Heart right ventricle (tissue), 16 donors: ENCODE data around the gene DLG4. TPM values are rescaled to one million over a fixed set of nuclear protein-coding genes. Genes with fewer than 3 reads are reported as not detected.

Source experiments
- ATAC-seq, 8 donors: fragments of 200-7000 bp; cut with Tn5 transposase; one replicate each; pipeline ENCODE4 v1.9.1; 2020; ENCODE audit warnings: mild to moderate bottlenecking in 8 of 8, moderate library complexity in 8 of 8, moderate number of reproducible peaks in 1 of 8
- DNase-seq, 2 donors: peaks; one replicate each; pipeline ENCODE4 v3.0.0-alpha.2; 2020
- H3K27ac ChIP-seq, 10 donors: fragments of 200-600 bp; sonication (generic) in 2 of 10; one replicate each; pipeline versions ENCODE4 v1.5.0 to v1.8.0; 2020 to 2022; ENCODE audit warnings: mild to moderate bottlenecking in 3 of 10
- H3K27me3 ChIP-seq, 7 donors: fragments of 200-600 bp; one replicate each; pipeline ENCODE4 v1.8.0; 2021 to 2022; ENCODE audit warnings: mild to moderate bottlenecking in 2 of 7
- H3K36me3 ChIP-seq, 9 donors: fragments of 200-600 bp; sonication (generic) in 1 of 9; one replicate each; pipeline versions ENCODE4 v1.5.0 to v1.8.0; 2020 to 2022; ENCODE audit warnings: mild to moderate bottlenecking in 2 of 9
- H3K4me1 ChIP-seq, 9 donors: fragments of 200-600 bp; sonication (generic) in 1 of 9; one replicate each; pipeline versions ENCODE4 v1.5.0 to v1.8.0; 2020 to 2022; ENCODE audit warnings: mild to moderate bottlenecking in 4 of 9
- H3K4me3 ChIP-seq, 10 donors: fragments of 200-600 bp; sonication (generic) in 2 of 10; one replicate each; pipeline versions ENCODE4 v1.5.0 to v1.8.0; 2020 to 2022; ENCODE audit warnings: mild to moderate bottlenecking in 7 of 10, moderate library complexity in 2 of 10
- H3K9me3 ChIP-seq, 11 donors: fragments of 200-600 bp in 10 of 11; sonication (generic) in 2 of 11; one replicate each; pipeline versions ENCODE4 v1.5.0 to v1.8.0; 2013 to 2022; ENCODE audit warnings: mild to moderate bottlenecking in 2 of 11, control low read depth in 1 of 11, moderate library complexity in 1 of 11
- WGBS, 2 donors: extraction: QIAGEN DNeasy Blood & Tissue Kit; methylation state at CpG; one replicate each; pipeline ENCODE4 v1.1.7; 2013; ENCODE audit warnings: inconsistent platforms in 1 of 2; 5-methylcytosine and 5-hydroxymethylcytosine counted together
- intact Hi-C, 10 donors: fragments of 100-400 bp; cut with DNase I; formaldehyde crosslinking; loops; one replicate each; pipeline versions ENCODE4 v1.11.1 to v1.14.2; 2022
- polyA plus RNA-seq, 2 donors: library from polyadenylated mRNA; stranded (reverse); fragments of 200-250 nt; gene quantifications; one replicate each; pipeline ENCODE4 v1.2.3, GENCODE V29; 2013
- total RNA-seq, 10 donors: library from RNA; stranded (reverse); fragmentation: NEBNext Ultra II Directional in 3 of 10; extraction: Animal tissue kit (Norgen Biotek cat#: 25700) in 3 of 10; gene quantifications; one replicate each; pipeline versions ENCODE4 v1.2.1 to v1.2.4, GENCODE V29; 2021 to 2023
- TF ChIP-seq, protein P1 (sequence below), 9 donors: fragments of 200-600 bp; sonication (generic) in 2 of 9; IDR thresholded peaks; one replicate each; pipeline versions ENCODE4 v1.5.0 to v1.8.0; 2021 to 2022; ENCODE audit warnings: antibody characterized with exemption in 9 of 9, mild to moderate bottlenecking in 5 of 9, moderate library complexity in 1 of 9
- donor health status: Arrhythmogenic right ventricular cardiomyopathy.
- donor health status: ischemic (EF 13 %, LVEDD 7.1; RV severe dilation, severe dysfunction).
- donor health status: healthy with polysubstance abuse.
- donor health status: DM: no; HTN: yes; CAD: no.
- donor health status: DM: no; HTN: no; CAD: no.
- donor health status: ischemic (EF 25% LVEDD 6.9; RV normal size, moderate dysfunction).
- donor health status: ischemic (EF 25% LVEDD 5.7; RV mildly dilated, moderate dysfunction).
- donor health status: healthy.
- donor health status: DM: yes; HTN: yes; CAD: no.
- donor health status: Ischemic cardiomyopathy.
- donor health status: ischemic (EF 35%, LVEDD 5.7; RV mildly dilated, moderate dysfunction).
- donor health status: nonischemic (EF 11% LVEDD 7.7; RV severe dilation, severe dysfunction).
- donor health status: DM: yes; HTN: yes; CAD: no.
- donor health status: PGD.
- donor health status: ischemic (EF 29% LVEDD 5.4; RV normal size, mild dysfunction).
- donor health status: nonischemic (EF 23%, LVEDD 6.1; RV moderate dilation, normal function).

Gene DLG4
- total and polyA plus RNA-seq, 12 donors, result 5.4 to 27.8 (median 16.7) TPM

DNA sequence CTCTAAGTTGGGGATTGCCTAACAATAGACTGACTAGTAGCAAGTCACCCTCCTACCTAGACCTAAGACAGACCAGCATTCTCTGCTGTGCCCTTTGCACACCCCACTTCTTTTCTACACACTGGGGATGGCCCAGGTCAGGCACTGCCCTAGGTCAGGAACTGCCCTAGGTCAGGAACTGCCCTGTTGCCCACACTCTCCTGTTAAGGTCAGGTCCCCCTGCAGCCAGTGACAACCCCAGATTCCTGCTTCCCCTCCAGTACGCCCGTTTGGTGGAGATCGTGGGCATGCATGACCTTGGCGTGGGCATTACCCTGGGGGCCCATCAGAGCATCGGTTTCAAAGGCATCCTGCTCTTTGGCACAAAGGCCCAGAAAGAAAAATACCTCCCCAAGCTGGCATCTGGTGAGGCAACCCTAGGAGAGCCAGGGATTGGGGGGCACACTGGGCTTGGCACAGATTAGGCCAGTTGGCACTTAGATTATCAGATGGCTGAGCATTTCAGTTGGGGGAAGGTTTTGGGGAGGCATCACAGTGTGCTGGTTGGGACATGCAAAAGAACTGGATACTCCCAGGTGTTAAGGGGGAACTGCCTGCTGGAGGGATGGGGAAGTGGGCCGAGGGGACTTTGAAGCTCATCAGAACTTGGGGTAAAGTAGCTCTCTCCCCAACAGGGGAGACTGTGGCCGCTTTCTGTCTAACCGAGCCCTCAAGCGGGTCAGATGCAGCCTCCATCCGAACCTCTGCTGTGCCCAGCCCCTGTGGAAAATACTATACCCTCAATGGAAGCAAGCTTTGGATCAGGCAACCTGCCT, 1.8 kb upstream of the DLG4 start:
- WGBS, 2 donors, result 67 to 72% methylated on average over 10 of the region's 10 CpGs
- Histone ChIP-seq H3K27ac (peak overlapping the region in 9 of 10 donors; percentile 96 to 100 (median 98)), H3K4me3 (peak overlapping the region in 9 of 10 donors; percentile 63 to 99 (median 87)), H3K9me3 (no peaks in the 10 kb centered on the region), H3K4me1 (peaks cover 16 to 82% (median 45%) of the 10 kb centered on the region in 9 donors), H3K27me3 (no peaks in the 10 kb centered on the region), H3K36me3 (peaks cover 0 to 58% (median 17%) of the 10 kb centered on the region in 9 donors)
- no peak for DNase-seq
- ATAC-seq, result no peak
- intact Hi-C loops, result no loop called here
- TF ChIP-seq, protein P1, sequence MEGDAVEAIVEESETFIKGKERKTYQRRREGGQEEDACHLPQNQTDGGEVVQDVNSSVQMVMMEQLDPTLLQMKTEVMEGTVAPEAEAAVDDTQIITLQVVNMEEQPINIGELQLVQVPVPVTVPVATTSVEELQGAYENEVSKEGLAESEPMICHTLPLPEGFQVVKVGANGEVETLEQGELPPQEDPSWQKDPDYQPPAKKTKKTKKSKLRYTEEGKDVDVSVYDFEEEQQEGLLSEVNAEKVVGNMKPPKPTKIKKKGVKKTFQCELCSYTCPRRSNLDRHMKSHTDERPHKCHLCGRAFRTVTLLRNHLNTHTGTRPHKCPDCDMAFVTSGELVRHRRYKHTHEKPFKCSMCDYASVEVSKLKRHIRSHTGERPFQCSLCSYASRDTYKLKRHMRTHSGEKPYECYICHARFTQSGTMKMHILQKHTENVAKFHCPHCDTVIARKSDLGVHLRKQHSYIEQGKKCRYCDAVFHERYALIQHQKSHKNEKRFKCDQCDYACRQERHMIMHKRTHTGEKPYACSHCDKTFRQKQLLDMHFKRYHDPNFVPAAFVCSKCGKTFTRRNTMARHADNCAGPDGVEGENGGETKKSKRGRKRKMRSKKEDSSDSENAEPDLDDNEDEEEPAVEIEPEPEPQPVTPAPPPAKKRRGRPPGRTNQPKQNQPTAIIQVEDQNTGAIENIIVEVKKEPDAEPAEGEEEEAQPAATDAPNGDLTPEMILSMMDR (IDR thresholded peaks at IDR 0.05), result no peak

DNA sequence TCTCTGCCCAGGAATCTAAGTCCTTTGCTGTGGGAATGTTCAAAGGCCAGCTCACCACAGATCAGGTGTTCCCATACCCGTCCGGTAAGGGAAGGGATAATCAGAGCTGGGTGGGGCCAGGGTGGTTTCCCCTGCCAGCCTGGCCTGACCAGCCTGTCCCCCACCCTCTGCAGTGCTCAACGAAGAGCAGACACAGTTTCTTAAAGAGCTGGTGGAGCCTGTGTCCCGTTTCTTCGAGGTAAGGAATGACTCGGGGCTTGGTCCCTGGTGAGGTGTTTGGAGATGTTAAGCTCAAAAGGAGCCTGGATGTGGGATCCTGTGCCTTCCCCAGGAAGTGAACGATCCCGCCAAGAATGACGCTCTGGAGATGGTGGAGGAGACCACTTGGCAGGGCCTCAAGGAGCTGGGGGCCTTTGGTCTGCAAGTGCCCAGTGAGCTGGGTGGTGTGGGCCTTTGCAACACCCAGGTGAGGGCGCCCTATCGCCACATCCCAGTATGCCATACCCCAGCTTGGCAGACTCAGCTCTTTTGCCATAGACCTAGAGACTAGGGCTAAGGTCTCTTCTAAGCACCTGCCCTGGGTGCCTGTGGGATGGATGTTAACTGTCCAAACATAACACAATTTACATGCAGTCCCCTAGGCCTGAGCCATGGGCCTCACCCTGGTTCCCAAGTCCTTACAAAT, 1.1 kb upstream of the DLG4 start:
- 27 to 28% methylated on average over 11 of the region's 11 CpGs for WGBS, 2 donors
- Histone ChIP-seq H3K4me1 (peaks cover 16 to 86% (median 53%) of the 10 kb centered on the region in 9 donors), H3K36me3 (peaks cover 0 to 51% (median 11%) of the 10 kb centered on the region in 9 donors), H3K4me3 (peak overlapping the region; percentile 63 to 99 (median 88)), H3K9me3 (no peaks in the 10 kb centered on the region), H3K27ac (peak overlapping the region; percentile 91 to 100 (median 98)), H3K27me3 (no peaks in the 10 kb centered on the region)
- TF ChIP-seq, protein P1 (IDR thresholded peaks at IDR 0.05), result peak in 6 of 9 donors; percentile 24 to 53 (median 44)
- peak in 6 of 8 donors; percentile 2 to 18 (median 13) for ATAC-seq
- DNase-seq, result no peak
- intact Hi-C loops, result no loop called here

DNA sequence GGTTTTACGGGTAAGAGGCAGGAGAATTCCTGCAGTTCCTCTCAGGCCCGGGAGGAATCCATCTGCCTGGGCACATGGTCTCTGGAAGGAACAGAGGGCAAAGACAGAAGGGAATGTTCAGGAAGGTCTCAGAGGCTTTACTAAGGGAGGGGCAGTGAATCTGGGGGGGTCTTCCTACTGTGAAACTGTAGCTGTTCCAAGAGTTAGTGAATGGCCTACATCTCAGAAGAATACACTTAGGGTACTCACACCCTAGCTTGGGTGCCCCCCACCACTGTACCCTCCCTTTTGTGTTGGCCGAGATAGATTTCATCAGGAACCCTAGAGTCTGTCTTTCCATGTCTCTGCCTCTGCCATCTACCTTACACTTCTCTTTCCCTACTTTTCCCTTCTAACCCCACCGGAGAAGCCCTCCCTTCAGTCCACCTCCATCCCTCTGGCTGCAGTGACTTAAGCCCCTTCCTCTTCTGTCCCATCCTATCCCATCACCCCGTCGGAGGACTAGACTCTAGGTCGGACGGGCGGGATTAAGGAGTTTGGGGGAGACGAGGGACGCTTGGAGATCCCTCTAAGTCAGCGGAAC, 316 bp downstream of the DLG4 start:
- peaks cover 16 to 80% (median 63%) of the 10 kb centered on the region in 9 donors for H3K4me1 ChIP-seq
- H3K4me3 ChIP-seq, result peak overlapping the region; percentile 63 to 99 (median 88)
- TF ChIP-seq, protein P1 (IDR thresholded peaks at IDR 0.05), result no peak
- intact Hi-C loops, result loop anchor here in 1 of 10 donors (2.0 kb wide), 1 partner anchor 19 kb away; the partner anchor contains the start of gene PHF23
- no peaks in the 10 kb centered on the region for H3K9me3 ChIP-seq
- peaks cover 0 to 36% (median 9%) of the 10 kb centered on the region in 9 donors for H3K36me3 ChIP-seq
- 18 to 19% methylated on average over 12 of the region's 12 CpGs for WGBS, 2 donors
- ATAC-seq (no peak), DNase-seq (no peak)
- no peaks in the 10 kb centered on the region for H3K27me3 ChIP-seq
- peak overlapping the region; percentile 91 to 100 (median 98) for H3K27ac ChIP-seq

DNA sequence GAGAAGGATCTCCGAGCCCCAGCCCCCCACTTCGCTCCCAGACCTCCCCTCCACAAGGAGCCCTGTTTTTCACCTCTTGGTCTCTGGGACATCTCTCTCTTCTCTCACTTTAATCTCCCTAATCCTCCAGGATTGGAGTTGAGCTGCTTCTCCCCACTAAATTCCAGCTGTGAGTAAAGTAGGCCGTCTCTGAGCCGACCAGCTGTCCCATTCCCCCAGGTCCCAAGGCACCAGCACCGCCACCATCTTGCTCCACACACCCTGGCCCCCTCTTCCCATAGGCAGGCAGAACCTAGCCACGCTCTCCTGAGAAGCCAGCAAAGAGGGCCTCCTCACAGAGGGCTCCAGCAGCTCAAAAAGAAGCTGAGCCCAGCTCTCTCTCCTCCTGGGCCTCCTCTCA, 878 bp downstream of the DLG4 start:
- no peak for DNase-seq
- WGBS, 2 donors, result 63 to 65% methylated on average over 6 of the region's 6 CpGs

More for the DNA sequence above, 878 bp downstream of the DLG4 start:
- ATAC-seq, result no peak
- peaks cover 19 to 78% (median 65%) of the 10 kb centered on the region in 9 donors for H3K4me1 ChIP-seq
- TF ChIP-seq, protein P1 (IDR thresholded peaks at IDR 0.05), result no peak
- no peak overlapping the region for H3K4me3 ChIP-seq
- H3K9me3 ChIP-seq, result no peaks in the 10 kb centered on the region
- peaks cover 0 to 31% (median 4%) of the 10 kb centered on the region in 9 donors for H3K36me3 ChIP-seq
- H3K27ac ChIP-seq, result peak overlapping the region in 8 of 10 donors; percentile 67 to 100 (median 98)
- no peaks in the 10 kb centered on the region for H3K27me3 ChIP-seq
- intact Hi-C loops, result loop anchor here in 1 of 10 donors (2.0 kb wide), 1 partner anchor 20 kb away; the partner anchor contains the start of gene PHF23
